GM21717 (cell line): ENCODE results near the gene RRAS2.
"Not testable (repeated sequence)": the region's sequence is repeated elsewhere in the genome, so short reads cannot be mapped to it uniquely, and the experiment has no call there.

Experiments used
- ATAC-seq: cut with Tn5 transposase; IDR thresholded peaks from one replicate; pipeline ENCODE4 v1.9.1; 2021; ENCODE audit warnings: mild to moderate bottlenecking, moderate library complexity; ENCODE audit not compliant: unreplicated experiment

RRAS2 gene

DNA sequence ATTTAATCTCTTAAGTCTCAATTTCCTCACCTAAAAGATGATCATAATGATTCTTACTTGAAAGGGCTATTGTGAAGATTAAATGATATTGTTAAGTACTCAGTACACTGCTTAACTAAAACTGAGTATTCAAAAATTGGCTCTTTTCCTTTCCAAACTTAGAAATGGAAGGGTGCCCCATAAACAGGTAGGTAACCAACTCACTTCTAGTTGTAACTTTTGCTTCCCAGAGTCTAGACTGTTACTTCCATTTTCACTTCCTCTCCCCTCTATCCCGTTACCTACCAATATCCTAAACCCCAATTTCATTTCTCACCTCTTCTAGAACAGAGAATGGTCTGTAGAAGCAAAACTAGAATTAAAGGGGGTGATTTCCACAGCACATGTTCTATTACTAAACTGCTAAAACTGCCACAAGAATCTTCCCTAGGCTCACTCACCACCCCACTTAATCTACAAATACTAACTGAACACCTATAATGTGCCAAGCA lies 50.0 kb downstream of the RRAS2 start:
- peak; percentile 48 for ATAC-seq

DNA sequence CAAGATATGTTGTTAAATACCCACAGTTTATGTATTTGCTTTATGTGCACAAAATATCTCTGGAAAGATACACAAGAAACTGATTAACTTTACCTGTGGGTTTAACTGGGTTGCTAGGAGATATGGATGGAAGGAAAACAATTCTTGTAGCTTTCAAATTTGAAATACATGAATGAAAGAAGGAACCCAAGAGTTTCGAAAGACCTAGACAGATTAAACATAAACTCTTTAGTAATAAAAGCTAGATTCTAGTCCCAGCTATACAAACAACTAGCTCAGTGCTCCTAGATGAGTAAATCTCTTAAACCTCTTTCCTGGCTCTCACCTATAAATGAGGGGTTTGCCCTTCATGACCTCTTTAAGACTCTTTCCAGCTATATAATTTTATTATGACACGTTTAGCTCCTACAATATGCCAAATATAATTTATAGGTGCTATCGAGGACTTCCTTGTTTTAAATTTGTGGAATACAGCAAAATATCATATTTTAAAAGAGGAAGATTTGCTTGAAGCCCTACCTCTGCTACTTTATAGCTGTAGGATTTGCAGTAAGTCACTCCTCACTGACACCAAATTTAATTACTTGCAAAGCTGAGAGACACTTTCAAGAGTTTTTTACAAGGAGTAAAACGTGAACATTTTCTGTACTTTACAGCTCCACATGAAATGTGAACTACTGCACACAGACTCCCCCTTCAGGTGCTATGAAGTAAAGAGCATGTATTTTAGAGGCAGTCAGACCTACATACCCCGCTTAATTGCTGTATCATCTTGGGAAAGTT lies 50.7 kb downstream of the RRAS2 start:
- peak; percentile 40 for ATAC-seq

DNA sequence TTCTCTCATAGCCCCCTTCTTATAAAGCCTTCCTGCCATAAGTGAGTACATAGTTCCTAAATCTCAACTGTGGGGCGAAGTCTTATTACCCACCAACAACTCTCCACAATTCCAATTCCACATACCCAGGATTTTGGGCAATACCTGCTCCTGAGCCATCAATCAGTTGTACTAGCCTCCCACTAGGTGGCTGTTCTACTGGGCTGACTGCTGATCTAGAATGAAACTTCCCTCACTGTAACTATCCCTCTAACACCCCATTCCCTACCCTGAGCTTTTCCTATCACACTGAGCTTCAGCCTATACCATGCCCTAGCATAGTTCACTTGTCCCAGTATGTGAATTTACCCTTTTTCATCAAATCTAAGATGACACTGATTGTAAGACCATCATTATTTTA lies 52.5 kb downstream of the RRAS2 start:
- no peak for ATAC-seq

DNA sequence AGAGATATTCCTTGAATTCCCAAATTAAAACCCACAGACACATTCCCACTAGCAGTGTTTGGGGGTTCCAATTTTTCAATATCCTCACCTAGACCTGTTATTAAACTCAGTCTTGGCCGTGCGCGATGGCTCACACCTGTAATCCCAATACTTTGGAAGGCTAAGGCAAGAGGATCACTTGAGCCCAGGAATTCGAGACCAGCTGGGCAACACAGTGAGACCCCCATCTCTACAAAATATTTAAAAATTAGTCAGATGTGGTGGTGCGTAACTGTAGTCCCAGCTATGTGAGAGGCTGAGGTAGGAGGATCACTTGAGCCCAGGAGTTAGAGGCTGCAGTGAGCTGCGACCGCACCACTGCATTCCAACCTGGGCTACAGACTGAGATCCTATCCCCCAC lies 53.3 kb downstream of the RRAS2 start:
- no peak for ATAC-seq

DNA sequence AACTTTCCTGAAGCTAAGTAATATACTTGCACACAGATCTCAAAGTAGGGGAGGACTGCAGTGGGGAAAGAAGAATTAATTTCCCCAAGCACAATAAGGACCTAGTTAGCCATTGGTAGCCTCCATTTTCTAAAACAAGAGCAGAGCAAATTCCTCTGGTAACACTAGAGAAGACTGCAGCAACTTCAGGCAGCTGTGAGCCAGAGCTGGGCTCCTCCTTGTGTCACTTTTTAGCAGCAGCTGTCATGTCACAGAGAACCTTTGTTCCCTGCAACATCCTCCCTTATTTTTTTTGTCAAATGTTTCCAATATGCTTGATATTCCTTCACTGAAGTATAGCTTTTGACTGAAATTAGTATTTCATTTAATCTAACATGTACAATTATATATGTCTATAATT lies 54.4 kb downstream of the RRAS2 start:
- no peak for ATAC-seq

DNA sequence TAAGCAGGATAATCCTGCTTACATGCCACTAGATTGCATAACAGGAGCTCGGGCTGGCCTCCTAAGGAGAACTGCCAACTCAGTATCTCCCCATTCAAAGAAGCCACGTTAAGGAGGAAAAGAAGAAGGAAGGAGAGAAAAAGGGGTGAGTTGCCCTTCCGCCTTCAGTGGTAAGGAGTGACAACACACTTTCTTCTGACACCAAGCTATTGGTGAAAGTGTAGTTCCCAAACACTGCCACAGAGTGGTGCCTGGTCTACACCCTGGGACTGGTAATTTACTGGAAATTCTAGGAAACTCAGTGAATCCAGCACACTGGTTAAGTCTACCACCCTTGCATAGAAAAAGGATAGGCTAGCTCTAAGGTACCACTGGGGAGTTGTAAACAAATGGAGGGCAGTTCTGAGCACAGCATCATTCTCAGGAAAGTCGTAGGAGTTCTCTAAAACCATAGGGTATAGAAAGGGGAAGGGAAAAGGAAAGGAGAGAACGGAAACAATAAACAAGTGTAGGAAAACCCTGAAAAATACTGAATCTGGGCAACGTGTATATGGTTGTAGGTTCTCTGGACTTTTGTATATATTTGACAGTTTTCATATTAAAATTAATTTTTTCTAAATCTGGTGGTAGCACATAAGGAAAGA lies 58.2 kb downstream of the RRAS2 start:
- ATAC-seq: peak; percentile 75

DNA sequence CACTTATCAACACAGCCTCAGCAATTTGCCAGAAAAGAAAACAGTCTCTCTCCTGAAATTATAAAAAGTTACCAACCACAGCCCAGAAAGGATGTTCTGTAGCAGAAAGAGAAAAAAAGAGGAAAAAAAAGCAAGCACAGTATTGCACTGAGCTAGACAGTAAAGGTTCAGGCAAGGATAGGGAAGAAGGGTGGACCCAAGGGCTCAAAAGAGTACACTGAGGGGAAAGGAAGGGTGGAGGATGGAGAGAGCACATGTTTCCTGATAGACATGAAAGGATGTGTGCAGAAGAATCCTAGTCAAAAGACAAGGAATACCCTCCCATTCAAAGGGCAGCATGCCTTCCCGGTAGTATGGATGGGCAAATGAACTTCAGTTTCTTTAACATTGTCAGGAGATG lies 59.1 kb downstream of the RRAS2 start:
- ATAC-seq: no peak

DNA sequence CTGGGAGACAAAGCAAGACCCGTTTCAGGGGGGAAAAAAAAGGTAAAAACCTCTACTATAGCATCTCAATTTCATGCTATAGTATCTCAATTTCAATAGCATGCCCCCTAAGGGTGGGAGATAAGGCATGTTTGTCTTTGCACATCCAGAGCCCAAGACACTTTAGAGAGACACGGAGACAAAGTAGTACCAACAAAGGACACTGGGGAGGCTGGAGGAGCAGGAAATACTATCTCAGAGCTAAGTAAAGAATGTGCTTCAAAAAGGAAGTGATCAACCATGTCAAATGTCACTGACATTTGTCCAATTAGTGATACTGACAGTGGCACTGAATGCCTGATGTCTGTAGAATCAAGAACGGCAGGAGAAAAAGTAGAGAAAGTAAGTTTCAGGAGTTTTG lies 68.6 kb downstream of the RRAS2 start:
- no peak for ATAC-seq

DNA sequence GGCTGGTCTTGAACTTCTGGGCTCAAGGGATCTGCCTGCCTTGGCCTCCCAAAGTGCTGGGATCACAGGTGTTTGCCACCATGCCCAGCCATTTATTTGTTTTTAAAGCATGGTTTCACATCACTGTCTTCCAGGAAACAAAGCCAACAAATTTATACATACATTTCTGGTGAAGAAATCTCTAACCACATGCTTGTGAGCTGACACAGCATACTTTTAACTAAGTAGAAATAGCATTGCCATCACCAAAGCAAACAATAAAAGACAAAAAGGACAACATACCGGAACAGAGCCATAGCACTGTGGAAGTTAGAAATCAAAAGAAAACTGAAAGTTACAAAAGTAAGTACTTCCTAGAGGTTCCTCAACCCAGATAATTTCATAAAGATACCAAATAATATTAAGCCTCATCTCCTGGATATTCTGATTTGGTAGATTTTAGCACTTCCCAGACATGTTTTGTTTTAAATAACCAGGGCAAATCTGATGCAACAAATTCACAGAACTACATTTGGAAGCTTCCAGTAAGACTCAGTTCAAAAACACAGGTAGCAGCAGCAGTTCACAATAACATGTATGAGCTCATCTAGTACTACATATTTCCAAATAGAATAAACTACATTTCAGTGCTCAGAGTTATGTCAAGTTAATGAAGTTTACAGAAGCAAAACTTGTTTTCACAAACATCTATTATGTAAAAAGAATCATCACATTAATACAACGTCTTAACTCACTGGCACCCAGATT lies 70.6 kb downstream of the RRAS2 start:
- no peak for ATAC-seq

DNA sequence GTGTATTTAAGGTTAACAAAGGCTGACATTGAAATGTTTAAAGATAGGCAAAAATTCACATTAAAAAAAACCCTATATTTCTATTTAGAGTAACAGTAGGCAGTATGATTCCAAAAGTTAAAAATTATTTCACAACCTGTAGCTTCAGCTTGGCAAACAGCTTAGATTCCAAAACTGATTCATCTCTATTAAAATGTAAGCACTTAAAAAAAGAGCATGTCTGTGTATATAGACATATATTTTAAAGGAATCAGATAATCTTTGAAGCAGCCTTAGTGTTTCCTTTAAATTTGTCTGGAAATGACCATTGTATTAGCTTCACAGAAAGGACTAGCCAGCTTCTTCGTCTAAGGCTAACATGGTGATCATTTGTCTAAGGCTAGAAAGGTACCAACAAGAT lies 80.1 kb downstream of the RRAS2 start:
- not testable (repeated sequence) for ATAC-seq

DNA sequence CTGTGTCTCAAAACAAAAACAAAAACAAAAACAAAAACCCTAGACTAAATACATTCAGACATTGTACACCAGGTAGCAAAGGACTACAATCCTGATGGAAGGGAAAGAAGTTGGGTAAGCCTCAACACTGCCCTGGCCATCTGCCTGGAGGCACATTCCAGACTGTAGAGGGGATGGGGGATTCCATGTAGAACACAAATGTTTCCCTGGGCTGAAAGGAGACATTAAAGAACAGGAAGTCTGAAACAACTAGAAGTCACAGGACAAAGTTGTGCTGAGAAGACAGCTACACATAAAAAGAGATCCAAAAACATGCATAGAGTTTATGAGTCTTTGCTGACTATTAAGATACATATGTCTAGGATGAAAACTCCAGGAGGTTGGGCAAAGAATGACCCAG lies 83.9 kb downstream of the RRAS2 start:
- no peak for ATAC-seq

DNA sequence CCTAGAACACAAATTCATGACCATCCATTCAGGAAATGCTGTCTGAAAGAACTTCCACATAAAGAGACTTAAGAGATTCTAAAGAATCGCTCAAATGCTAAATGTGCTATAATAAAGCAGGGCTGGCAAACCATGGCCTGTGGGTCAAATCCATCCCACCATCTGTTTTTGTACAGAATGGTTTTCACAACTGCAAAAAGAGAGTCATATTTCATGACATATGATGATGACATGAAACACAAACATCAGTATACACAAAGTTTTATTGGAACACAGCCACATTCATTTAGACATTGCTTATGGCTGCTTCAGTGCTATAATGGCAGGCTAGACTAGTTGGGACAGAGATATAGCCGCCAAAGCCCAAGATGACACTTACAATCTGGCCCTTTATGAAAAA lies 85.1 kb downstream of the RRAS2 start:
- ATAC-seq: no peak

DNA sequence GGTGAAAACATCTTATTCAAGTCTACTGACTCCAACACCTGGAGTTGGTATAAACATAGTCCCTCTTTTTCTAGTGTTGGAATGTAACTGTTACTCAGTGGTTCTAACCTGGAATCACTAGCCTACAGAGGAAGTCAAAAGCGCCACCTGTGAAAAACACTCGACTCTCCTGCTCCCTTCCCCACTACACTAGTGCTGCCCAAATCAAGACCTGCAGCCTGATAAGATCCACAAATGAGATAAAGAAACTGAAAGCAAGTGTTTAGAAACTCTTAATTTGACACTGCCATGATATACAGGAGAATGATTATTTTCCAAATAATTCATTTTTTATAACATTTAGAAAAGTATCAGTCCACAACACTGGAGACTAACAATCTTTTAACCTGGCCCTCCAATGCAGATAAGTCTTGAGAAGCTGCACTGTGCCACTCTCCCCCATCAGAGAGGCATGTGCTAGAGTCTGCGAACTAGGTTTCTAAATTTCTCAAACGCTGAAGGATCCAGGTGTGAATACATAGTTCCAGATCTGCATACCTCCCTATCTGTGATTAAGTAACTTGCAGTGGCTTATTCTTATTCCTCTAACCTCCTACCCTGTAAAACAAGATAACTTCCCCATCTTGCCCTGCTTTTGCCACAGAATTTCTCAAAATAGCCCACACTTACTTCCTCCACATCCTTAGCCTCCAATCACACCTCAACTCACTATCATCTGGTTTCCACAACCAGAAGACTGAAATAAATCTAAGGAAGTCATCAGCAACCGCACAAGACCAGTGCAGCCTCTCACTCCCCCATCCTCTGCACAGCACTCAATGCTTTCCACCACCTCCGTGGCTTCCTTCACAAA lies 88.1 kb downstream of the RRAS2 start:
- peak; percentile 63 for ATAC-seq

DNA sequence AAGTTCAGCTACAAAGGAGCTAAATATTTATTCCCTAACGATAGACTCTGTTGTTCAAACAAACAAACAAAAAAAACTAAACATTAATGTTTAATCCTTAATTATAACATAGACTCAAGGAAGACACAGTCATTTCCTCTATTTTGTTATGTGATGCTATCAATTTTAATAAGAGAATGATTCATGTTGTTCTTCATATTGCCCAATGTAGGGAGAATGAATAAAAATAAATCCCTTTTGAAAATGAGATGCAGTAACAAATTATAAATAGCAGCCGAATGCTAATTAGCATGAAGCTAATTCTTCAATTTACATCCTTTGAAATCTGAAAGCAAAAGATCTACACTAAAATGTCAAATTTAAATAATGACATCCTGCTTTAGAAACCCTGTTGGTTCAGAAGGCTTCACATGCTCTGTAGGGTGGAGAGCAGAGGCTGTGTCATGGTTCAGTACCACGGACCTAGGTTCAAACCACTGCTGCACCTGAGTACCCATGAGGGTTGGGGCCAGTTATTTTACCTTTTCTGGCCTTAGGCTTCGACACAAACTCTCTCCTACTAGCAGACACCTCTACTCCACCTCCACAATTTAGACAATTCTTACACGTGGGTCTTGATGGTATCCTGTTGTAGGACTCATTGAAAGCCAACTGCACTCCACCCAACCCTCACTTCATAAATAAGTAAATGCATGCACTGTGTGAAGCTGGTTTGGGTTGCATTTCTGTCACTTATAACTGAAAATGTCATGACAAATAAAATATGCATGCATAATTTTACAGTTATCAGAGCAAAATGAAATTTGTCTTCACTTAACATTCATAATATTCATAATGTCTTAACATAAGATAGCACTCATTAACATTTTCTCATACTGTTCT lies 89.0 kb downstream of the RRAS2 start:
- peak; percentile 53 for ATAC-seq

DNA sequence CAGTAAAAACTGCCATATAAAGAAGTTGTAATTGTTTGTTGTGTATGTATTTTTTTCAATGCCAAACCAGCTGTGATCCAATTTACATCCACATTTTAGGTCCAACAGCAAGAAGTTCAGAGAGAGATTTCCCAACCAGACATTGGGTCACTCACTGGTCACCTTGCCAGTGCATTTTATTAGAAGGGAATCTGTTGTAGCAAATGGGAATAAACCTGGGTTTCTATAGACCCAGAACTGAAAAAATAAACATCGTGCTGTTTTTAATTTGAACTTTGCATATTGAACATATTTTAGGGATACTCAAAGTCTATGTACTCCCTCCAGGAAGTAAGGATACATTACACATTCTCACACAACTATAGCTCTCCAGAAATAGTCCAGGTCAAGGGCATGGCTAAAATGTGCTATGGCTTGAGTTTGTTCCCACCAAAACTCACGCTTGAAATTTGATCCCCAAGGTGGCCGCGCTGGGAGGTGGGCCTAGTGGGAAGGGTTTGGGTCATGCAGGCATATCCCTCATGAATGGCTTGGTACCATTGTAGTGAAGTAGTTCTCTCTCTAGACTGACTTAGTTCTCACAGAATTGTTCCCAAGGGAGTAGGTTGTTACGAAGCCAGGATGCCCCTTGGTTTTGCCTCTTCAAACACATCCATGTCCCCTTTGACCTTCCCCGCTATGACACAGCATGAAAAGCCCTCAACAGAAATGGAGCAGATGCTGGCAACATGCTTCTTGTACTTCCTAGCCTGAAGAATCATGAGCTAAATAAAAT lies 90.9 kb downstream of the RRAS2 start:
- ATAC-seq: no peak

DNA sequence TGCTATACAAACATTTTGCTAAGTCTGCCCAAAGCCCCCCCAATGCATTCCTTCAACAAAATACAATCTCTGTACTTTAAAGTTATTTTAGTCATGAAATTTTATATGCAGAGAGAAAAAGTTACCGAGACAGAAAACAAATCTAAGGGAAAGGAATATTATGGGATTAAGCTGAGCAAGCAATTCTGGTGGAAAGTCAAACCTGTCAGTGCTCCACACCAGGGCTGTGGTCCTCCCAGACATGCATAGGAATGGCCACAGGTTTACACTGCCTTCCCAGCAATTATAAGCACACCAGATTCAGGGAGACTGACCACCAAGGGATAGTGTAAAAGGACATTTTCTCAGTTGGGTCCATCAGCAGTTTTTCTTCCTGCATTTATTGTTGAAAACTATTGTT lies 92.4 kb downstream of the RRAS2 start:
- ATAC-seq: no peak

DNA sequence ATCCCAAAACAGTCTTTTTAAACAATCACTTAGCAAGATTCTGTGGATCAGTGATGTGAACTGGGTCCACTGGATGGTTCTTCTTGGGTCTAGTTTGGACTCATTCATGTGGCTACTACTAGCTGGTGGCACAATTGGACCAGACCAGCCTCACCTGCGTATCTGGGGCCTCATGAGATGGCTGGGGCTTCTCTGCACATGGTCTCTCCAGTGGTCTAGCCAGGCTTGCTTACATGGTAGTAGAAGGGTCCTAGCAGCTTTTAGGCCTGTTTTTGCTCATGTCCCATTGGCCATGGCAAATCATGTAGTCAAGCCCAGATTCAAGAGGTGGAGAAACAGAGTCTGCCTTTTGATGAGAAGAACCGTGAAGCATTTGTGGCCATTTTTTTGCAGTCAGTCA lies 94.0 kb downstream of the RRAS2 start:
- ATAC-seq: no peak

DNA sequence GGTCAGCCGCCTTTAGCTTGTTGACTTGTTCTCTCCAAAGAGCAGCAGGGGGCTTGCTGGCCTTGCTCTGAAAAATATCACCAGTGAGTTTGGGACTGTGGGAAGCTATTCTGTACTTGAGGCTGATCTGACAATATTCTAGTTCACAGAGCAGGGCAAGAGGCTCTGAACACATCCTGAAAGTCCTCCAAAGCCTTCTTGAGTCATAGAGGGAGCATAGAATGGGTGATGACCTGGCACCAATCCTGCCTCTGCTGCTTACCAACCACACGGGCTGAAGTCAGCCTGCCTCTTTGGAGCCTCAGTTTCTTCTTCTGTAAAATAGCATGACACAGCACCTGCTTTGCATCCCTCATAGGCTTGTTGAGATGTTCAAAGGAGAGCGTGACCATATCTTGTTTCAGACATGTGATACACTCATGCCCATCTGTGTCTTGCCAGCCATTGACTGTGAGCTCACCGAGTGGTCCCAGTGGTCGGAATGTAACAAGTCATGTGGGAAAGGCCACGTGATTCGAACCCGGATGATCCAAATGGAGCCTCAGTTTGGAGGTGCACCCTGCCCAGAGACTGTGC lies 96.6 kb downstream of the RRAS2 start:
- ATAC-seq: no peak

DNA sequence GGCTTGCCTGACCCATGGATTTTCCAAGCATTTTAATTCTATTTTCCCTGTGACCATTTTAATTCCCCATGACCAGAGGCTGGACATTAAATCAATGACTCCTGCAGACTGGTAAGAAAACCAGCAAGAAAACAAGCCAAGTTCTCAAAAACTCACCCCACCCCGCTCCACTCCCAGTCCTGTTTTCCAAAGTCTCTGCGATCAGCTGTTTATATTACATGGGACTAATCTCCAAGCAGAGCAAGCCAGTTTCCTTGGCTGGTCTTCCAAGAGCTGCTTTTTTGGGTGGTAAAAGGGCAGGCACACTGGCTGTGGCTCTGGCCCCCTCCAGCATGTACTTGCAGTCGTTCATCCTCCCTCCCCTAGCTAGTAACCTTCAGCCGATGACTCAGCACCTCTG lies 97.9 kb downstream of the RRAS2 start:
- ATAC-seq: no peak
